BE2C (cell line): ENCODE measurements around the gene IGSF22.
A peak's percentile ranks its signal among the peaks of the same experiment; 100 is the strongest.

ENCODE experiments used
- DNase-seq: peaks from one replicate; pipeline ENCODE4 v3.0.0-alpha.2; 2020
- H3K27me3 ChIP-seq: fragments of 250-450 bp; sonication (Bioruptor Pico); 2 replicates; pipeline ENCODE4 v1.5.1; 2020; ENCODE audit warnings: mild to moderate bottlenecking
- H3K36me3 ChIP-seq: fragments of 250-450 bp; sonication (Bioruptor Pico); 2 replicates; pipeline ENCODE4 v1.5.1; 2020; ENCODE audit warnings: mild to moderate bottlenecking
- H3K4me1 ChIP-seq: fragments of 250-450 bp; sonication (Bioruptor Pico); 2 replicates; pipeline ENCODE4 v1.5.1; 2020
- H3K4me3 ChIP-seq: 2 replicates; pipeline ENCODE4 v1.5.1; 2011; ENCODE audit warnings: low read depth, low read length
- H3K9me3 ChIP-seq: fragments of 250-450 bp; sonication (Bioruptor Pico); 2 replicates; pipeline ENCODE4 v1.5.1; 2020
- TF ChIP-seq, protein P1 (sequence below): IDR thresholded peaks from 2 replicates; pipeline ENCODE4 v1.5.1; 2012; ENCODE audit warnings: mild to moderate bottlenecking, low read depth, low read length

IGSF22 gene

DNA sequence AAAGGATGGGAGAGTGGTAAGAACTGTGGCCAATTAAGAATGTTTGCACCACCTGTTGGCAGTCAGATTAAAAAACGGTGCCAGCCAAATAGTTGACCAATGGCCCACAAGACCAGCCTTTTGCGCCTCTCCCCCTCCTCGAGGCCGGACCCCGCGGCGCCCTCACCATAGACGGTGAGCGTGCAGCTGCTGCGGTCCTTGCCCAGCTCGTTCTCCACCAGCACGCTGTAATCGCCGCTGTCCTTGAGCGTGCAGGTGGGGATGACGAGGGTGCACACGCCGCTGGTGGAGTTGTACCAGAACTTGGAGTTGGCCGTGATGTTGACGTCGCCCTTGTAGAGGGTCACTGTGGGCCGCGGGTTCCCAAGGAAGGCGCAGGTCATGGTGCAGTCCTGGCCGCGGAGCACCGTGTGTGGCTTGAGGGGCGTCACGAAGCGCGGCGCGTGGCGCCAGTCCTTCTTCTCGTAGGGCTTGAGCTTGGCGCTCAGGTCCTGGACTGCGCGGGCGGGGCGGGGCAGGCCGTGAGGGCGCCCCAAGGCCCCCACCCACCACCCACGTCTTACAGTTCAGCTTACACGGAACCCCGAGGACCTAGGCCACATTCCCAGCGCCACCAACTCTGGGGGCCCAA, 20.2 kb downstream of the IGSF22 start:
- no peaks in the 10 kb centered on the region for H3K27me3 ChIP-seq
- H3K4me3 ChIP-seq, result peak overlapping the region; percentile 65
- no peaks in the 10 kb centered on the region for H3K9me3 ChIP-seq
- DNase-seq, result peak; percentile 14
- TF ChIP-seq, protein P1, sequence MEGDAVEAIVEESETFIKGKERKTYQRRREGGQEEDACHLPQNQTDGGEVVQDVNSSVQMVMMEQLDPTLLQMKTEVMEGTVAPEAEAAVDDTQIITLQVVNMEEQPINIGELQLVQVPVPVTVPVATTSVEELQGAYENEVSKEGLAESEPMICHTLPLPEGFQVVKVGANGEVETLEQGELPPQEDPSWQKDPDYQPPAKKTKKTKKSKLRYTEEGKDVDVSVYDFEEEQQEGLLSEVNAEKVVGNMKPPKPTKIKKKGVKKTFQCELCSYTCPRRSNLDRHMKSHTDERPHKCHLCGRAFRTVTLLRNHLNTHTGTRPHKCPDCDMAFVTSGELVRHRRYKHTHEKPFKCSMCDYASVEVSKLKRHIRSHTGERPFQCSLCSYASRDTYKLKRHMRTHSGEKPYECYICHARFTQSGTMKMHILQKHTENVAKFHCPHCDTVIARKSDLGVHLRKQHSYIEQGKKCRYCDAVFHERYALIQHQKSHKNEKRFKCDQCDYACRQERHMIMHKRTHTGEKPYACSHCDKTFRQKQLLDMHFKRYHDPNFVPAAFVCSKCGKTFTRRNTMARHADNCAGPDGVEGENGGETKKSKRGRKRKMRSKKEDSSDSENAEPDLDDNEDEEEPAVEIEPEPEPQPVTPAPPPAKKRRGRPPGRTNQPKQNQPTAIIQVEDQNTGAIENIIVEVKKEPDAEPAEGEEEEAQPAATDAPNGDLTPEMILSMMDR, result no peak
- H3K36me3 ChIP-seq, result no peaks in the 10 kb centered on the region
- H3K4me1 ChIP-seq, result no peaks in the 10 kb centered on the region

DNA sequence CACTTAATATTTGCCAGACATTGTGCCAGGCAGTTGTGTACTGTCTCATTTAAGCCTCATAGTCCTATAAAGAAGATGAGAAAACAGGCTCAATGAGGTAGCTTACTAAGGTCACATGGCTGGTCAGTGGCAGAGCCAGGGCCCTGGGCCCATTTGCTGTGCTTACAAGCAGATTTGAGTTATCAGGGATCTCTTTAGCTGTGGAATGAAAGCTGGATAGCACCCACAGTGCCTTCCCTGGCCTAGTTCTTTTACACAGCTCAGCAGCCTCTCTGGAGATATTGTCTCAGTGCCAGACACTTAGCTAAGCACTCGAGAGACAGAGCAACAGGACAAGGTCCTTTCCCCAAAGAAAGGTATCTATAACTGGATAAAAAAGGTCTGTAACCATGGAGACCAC, 21.3 kb downstream of the IGSF22 start:
- no peak overlapping the region for H3K4me3 ChIP-seq
- no peaks in the 10 kb centered on the region for H3K27me3 ChIP-seq
- H3K9me3 ChIP-seq, result no peaks in the 10 kb centered on the region
- TF ChIP-seq, protein P1, result no peak
- no peak for DNase-seq
- H3K36me3 ChIP-seq, result no peaks in the 10 kb centered on the region
- H3K4me1 ChIP-seq, result no peaks in the 10 kb centered on the region

DNA sequence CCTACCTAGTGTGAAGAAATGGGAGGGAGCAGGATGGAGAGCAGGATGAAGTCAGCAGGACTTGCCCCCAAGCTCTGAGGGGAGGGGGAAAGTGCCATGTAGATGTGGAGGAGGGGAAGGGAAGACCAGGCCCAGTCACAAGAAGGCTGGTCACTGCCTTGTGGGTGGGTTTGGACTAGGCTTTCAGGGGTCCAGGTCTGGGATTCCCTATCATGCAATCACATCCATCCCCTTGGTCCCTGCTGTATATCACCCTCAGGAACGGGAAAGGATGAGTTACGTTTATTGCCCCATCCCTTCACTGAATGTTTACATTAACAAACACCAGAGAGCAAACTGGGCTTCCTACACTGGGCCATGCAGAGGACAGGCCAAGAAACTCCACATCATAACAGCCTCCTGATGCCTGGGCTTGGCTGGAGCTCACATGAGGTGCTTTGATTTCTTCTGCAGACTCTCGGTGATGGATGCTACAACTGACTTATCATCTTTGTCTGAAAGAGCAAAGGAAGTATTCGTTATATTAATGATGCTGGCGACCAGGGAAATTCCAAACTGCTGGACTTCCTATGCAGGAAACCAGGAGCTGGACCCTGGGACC, 21.8 kb downstream of the IGSF22 start:
- Histone ChIP-seq H3K4me1 (no peaks in the 10 kb centered on the region), H3K4me3 (no peak overlapping the region), H3K9me3 (no peaks in the 10 kb centered on the region), H3K36me3 (no peaks in the 10 kb centered on the region), H3K27me3 (no peaks in the 10 kb centered on the region)
- DNase-seq, result no peak
- TF ChIP-seq, protein P1, result no peak

DNA sequence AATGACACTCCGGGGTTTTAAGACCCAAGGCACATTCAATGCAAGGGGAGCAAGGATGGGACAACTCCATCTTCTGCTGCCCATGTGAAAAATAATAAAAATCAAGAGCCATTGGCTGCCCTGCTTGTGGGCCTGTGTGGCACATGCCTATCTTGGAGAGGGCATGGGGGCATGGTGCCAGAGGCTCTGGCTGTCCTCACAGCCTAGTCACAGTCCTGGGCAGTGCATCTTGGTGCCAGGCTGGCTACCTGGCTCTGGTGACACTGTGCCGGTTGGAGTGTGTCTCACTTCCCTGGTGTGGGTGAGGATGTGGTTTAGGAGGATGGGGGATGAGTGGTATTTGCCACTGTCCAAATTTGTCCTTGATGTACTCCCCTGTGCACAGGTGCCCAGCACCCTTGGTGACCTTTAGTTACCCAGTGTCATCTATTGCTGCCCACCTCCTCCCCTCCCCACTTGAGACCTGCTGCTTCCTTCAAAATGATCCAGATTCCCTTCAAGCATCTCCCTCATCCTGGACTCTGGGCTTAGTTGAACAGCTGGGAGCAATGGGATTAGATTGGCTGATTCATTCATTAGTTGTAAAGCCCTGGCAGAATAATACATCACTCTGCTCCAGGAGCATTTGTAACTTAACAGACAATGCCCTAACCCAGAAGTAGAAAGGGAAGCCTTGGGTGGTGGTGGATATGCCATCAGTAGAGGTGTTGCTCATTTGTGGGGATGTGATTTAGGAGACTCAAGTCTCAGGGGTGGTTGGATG, 22.8 kb downstream of the IGSF22 start:
- no peaks in the 10 kb centered on the region for H3K4me1 ChIP-seq
- H3K4me3 ChIP-seq, result no peak overlapping the region
- H3K27me3 ChIP-seq, result no peaks in the 10 kb centered on the region
- TF ChIP-seq, protein P1, result no peak
- DNase-seq, result no peak
- no peaks in the 10 kb centered on the region for H3K9me3 ChIP-seq
- H3K36me3 ChIP-seq, result no peaks in the 10 kb centered on the region

DNA sequence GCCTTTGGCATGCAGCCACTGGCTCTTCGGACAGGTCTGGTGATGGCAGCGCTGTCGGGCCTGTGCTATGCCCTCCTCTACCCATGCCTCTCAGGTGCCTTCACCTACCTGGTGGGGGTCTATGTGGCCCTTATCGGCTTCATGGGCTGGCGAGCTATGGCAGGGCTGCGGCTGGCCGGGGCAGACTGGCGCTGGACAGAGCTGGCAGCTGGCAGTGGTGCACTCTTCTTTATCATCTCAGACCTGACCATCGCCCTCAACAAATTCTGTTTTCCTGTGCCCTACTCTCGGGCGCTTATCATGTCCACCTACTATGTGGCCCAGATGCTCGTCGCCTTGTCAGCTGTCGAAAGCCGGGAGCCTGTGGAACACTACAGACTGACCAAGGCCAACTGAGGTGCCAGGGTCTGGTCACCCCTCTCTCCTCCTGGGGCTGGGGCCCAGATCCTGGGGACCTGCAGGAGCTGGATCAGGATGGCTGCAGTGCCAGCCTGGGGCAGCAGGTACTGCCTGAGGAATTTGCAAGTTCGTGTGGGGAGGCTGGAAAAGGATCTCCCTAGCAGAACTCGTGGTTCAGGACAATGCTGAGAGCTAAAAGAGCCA, 24.3 kb downstream of the IGSF22 start:
- Histone ChIP-seq H3K27me3 (no peaks in the 10 kb centered on the region), H3K9me3 (no peaks in the 10 kb centered on the region), H3K4me1 (no peaks in the 10 kb centered on the region), H3K4me3 (no peak overlapping the region), H3K36me3 (no peaks in the 10 kb centered on the region)
- DNase-seq, result no peak
- TF ChIP-seq, protein P1, result no peak
